ENCODE measurements around the gene NMB.

The NMB gene

GRCh38 chr15:84609818-84610525 is 48.0 kb downstream of the NMB start:
- no peak for DNase-seq

GRCh38 chr15:84608707-84609284 is 49.2 kb downstream of the NMB start:
- DNase-seq = no peak

GRCh38 chr15:84606653-84607120 is 51.3 kb downstream of the NMB start:
- no peak for DNase-seq

- DNase-seq = no peak
These were observed 52.5 kb downstream of the NMB start for GRCh38 chr15:84605554-84605882.

Measured in CD4-positive, alpha-beta T cell treated with Interleukin-15 for 1 hour (primary cell).